ENCODE measurements around the gene NXNL1. TPM values are rescaled to one million over a fixed set of nuclear protein-coding genes. Genes with fewer than 3 reads are reported as not detected.
"Not testable (repeated sequence)": the region's sequence is repeated elsewhere in the genome, so short reads cannot be mapped to it uniquely, and the experiment has no call there.

The NXNL1 gene
- polyA plus RNA-seq, 10 donors: not detected

DNA sequence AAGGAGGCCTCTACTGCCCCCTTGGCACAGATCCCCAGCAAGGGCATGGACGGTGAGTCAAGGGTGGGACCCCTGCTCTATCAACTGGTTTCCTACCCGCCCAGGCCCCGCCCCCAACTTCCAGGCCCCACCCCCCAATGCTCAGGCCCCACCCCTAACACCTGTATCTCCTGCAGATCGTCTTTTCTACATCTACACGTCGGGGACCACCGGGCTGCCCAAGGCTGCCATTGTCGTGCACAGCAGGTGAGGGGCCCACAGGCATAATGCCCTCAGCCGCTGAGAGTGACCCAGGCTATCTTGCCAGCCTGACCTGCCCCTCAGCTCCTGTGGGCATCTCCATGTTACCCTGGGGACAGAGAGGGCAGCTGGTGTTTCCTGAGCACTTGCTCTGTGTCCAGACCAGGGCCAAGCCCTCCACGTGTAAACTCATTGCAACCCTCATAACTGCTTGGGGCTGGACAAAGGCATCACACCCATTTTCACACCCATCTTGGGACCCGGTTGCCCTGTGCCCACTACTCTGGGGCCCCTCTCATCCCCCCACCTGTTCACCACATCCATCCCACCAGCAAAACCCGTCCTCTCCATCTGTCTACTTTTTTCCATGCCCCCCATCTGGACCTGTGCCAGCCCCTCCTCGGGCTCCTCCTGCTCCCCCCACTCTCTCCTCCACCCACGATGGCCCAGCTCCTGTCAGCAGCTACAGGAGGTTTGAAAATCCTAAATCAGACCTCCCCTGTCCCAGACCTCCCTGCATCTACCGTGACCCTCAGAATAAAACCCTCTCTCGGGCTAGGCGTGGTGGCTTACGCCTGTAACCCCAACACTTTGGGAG, 26.8 kb upstream of the NXNL1 start:
- no peak for DNase-seq

- no peak for DNase-seq
Measured at GRCh38 chr19:17486545-17487240, 26.0 kb upstream of the NXNL1 start.

DNA sequence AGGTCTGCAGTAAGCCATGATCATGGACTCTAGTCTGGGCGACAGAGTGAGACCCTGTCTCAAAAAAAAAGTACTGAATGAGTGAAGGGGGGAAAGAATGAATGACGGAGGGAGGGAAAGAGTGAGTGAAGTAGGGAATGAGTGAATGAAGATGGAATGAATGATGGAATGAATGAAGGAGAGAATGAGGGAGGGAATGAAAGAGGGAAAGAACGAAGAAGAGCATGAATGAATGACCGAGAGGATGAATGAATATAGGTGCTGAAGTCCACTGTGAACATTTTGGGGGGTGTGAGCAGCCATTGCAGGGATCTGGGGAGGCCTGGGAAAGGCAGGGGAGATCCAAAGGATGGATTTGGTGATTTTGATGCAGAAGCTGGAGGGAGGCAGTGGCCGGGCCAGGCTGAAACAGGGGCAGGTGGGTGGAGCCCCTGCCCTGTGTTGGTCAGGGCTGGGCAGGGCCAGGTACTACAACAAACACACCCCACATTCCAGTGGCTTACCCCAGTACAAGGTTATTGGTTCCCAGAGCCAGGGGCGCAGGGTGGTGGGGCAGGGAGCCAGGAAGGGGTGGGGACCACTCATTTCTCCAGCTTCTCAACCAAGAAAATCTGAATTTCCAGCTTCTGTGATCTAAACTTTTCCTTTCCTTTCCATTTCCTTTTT, 23.9 kb upstream of the NXNL1 start:
- no peak for DNase-seq

- no peak for DNase-seq
Measured at GRCh38 chr19:17483605-17484002, 22.9 kb upstream of the NXNL1 start.

DNA sequence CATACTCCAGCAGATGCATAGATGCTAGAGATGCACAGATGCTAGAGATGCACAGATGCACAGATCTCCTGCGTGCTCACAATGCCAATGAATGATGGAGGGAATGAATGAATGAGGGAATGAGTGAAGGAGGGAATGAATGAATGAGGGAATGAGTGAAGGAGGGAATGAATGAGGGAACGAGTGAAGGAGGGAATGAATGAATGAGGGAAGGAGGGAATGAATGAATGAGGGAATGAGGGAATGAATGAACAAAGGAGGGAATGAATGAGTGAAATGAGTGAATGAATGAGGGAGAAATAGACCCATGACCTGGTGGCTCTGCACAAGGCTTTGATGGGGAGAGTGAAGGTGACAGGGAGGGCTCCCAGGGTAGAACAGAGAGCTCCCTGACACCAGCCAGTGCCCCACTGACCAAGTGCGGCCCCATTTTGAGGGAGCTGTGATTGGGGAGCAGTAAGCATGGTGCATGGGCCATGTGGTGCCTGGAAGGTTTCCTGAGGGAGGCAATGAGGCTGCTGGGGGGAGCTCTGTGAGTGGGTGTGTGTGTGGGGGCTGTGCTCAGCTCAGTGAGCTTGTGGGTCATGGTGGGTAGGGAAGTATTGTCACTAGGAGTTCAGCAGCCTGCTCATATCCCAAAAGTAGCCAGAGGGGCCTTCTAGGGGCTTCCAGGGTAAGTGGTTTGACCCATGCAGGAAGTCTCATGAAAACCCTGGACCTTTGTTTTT, 22.3 kb upstream of the NXNL1 start:
- no peak for DNase-seq

DNA sequence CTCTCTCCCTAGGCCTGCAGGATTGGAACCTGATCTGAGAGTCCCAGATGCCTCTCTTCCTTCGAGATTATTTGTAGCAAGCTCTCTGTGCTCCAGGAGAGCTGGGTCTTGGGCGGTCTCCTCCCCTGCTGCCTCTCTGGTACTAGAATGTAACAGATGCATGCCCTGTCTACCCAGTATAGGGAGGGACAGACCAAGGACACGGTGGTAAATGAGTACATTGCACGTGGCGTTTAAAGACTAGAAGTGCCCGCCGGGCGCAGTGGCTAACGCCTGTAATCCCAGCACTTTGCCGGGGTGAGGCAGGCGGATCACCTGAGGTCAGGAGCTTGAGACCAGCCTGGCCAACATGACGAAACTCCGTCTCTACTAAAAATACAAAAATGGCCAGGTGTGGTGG, 21.3 kb upstream of the NXNL1 start:
- no peak for DNase-seq

- DNase-seq: peak in 2 of 3 donors; percentile 60 to 64
Measured at GRCh38 chr19:17479325-17479791, 18.6 kb upstream of the NXNL1 start.

GRCh38 chr19:17475541-17476115, 14.9 kb upstream of the NXNL1 start:
- peak; percentile 59 to 75 (median 67) for DNase-seq

DNA sequence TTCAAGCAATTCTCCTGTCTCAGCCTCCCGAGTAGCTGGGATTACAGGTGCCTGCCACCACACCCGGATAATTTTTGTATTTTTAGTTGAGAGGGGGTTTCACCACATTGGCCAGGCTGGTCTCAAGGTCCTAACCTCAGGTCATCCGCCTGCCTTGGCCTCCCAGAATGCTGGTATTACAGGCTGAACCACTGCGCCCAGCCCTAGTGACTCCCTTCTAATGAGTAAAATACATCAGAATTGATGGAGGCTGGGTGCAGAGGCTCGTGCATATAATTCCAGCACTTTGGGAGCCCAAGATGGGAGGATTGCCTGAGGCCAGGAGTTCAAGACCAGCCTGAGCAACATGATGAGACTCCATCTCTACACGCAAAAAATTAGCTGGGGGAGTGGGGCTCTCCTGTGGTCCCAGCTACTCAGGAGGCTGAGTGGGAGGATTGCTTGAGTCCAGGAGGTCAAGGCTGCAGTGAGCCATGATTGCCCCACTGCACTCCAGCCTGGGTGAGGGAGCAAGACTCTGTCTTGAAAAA, 14.3 kb upstream of the NXNL1 start:
- DNase-seq: not testable (repeated sequence)

- DNase-seq: no peak
Measured at GRCh38 chr19:17473041-17473440, 12.3 kb upstream of the NXNL1 start.

GRCh38 chr19:17471410-17472125, 10.8 kb upstream of the NXNL1 start:
- DNase-seq: no peak

GRCh38 chr19:17470068-17470841, 9.5 kb upstream of the NXNL1 start, which contains the start of gene SLC27A1:
Gene SLC27A1 (plus strand): TSS chr19:17470524. CDS start chr19:17470541, 17 bp downstream.
- peak; percentile 99 to 100 (median 100) for DNase-seq

DNA sequence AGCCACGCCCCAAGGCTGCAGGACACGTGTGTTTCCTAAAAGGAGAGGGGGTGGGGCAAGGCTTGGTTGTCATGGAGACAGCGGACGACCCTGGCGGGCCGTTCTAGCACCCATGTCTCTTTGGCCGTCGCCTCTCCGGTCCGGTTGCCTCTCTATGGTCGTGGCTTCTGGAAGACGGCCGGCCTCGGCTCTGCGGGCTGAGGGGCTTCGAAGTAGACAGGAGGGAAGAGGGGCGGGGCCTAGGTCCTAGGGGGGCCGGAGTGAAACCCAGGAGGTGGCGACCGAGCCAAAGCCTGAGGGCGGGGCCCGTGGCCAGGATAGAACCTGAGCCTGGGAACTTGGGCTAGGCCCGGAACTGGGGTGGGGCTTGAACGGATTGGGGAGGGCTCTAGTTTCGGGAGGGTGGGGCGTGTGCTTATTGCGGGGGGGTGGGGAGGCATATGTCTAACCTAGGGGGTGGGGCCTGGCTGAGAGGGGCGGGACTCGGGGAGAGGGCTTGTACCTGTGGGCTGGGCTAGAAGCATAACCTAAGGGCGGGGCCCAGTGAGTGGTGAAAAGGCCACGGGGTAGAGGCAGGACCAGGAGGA, 8.8 kb upstream of the NXNL1 start:
- peak; percentile 90 to 97 (median 95) for DNase-seq

DNA sequence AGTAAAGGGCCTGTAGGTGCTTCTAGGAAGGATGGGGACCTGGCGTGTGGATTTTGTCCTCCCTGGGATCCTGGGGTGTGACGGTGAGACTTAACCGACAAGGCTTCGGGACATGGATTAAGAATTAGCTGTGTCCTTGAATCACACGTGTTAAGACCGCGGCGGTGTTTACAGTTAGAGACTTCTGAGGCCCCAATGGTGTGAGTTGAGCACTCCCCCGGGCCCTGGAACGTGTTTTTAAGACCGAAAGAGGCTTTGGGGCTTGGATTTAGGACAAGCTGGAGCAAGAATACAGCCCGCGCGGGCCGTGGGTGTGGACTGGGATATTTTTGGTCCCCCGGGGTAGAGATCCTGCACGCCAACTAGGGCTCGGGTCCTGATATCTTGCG, 8.4 kb upstream of the NXNL1 start:
- no peak for DNase-seq

DNA sequence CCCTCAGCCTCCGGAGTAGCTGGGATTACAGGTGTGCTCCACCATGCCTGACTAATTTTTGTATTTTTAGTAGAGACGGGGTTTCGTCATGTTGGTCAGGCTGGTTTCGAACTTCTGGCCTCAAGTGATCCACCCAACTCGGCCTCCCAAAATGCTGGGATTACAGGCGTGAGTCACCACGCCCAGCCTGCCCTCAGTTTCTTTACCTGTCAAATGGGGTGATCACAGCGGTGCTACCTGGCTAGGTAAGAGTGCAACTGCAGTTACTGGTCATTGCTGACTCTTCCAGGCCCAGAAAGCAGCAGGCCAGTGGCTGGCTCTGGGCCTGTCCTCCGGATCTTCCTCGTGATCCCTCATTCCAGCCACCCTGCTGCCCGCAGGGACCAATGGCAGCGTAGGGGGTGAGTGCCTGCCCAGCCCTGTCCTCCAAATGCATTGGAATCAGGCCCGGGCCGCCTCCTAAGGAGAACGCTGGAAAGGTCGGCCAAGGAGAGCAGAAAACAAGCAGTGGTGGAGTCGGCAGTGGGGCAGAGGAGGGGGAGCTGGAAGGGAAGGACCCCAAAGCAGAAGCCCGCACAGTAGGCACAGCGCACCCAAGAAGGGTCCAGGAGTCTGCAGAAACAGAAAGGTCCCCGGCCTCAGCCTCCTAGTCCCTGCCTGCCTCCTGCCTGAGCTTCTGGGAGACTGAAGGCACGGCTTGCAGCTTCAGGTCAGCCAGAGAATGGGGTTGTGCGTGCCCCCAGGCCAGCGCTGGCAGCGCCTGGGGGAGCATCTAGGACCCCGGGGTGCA, 7.8 kb upstream of the NXNL1 start:
- peak in 1 of 3 donors; percentile 55 for DNase-seq

DNA sequence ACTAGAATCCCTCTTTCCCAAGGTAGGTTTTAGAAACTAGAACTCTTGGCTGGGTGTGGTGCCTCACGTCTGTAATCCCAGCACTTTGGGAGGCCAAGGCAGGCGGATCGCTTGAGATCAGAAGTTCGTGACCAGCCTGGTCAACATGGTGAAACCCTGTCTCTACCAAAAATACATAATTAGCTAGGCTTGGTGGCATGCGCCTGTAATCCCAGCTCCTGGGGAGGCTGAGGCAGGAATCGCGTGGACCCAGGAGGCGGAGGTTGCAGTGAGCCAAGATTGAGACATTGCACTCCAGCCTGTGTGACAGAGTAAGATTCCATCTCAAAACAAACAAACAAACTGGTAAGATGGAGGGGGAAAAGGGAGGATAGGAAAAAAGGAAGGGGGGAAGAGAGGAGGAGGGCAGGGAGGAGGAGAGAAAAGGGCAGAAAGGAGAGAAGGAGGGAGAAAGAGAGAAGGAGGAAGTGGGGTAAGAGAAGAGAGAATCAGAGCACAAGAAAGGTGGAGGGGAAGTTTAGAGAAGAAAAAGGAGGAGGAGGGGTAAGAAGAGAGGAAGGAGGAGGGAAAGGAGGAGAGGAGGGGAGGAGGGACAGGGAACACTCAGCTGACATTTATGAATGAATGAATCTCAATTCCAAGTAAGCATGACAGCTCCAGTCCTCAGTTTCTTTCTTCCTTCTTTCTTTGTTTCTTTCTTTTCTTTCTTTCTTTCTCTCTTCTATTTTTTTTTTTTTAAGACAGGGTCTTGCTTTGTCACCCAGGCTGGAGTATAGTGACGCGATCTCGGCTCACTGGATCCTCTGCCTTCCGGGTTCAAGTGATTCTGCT, 7.0 kb upstream of the NXNL1 start:
- no peak for DNase-seq

- no peak for DNase-seq
Measured at GRCh38 chr19:17466487-17466850, 5.7 kb upstream of the NXNL1 start.

Measured in muscle of back (tissue), 11 donors.